Stimulated activated CD8-positive, alpha-beta memory T cell treated with anti-CD3 and anti-CD28 coated beads, Interleukin-7, amount 100 ng/mL, for 24 hours (primary cell): ENCODE results near the gene TTC16.
"Not testable (repeated sequence)": the region's sequence is repeated elsewhere in the genome, so short reads cannot be mapped to it uniquely, and the experiment has no call there.

Experiments used
- DNase-seq: peaks from one replicate; pipeline ENCODE4 v3.0.0-alpha.2; 2020; ENCODE audit warnings: low read depth

The TTC16 gene

GRCh38 chr9:127767909-127768331 is 52.0 kb downstream of the TTC16 start:
- DNase-seq: no peak

GRCh38 chr9:127768698-127769097 is 52.8 kb downstream of the TTC16 start:
- no peak for DNase-seq

GRCh38 chr9:127769101-127769500 is 53.2 kb downstream of the TTC16 start:
- DNase-seq: no peak

- no peak for DNase-seq
Observed at GRCh38 chr9:127769929-127770582, 54.2 kb downstream of the TTC16 start.

- DNase-seq: no peak
Observed at GRCh38 chr9:127770583-127770904, 54.7 kb downstream of the TTC16 start.

GRCh38 chr9:127770905-127771569 is 55.2 kb downstream of the TTC16 start:
- DNase-seq: peak; percentile 92

GRCh38 chr9:127771570-127772189 is 55.8 kb downstream of the TTC16 start:
- no peak for DNase-seq

- DNase-seq: no peak
Observed at GRCh38 chr9:127772603-127773002, 56.7 kb downstream of the TTC16 start.

- DNase-seq: no peak
Observed at GRCh38 chr9:127773272-127773671, 57.4 kb downstream of the TTC16 start.

GRCh38 chr9:127773981-127774380 is 58.1 kb downstream of the TTC16 start:
- no peak for DNase-seq

- no peak for DNase-seq
Observed at GRCh38 chr9:127776195-127776923, 60.5 kb downstream of the TTC16 start.

- no peak for DNase-seq
Observed at GRCh38 chr9:127776924-127777289, 61.0 kb downstream of the TTC16 start.

- DNase-seq: no peak
Observed at GRCh38 chr9:127777368-127777980, 61.6 kb downstream of the TTC16 start.

- no peak for DNase-seq
Observed at GRCh38 chr9:127778280-127779135, 62.6 kb downstream of the TTC16 start, which contains the start of gene SH2D3C. TSS of gene SH2D3C (minus strand) at chr9:127778666. CDS start at chr9:127778627, 39 bp downstream.

- DNase-seq: no peak
Observed at GRCh38 chr9:127779136-127779981, 63.5 kb downstream of the TTC16 start.

GRCh38 chr9:127780126-127780885 is 64.4 kb downstream of the TTC16 start:
- no peak for DNase-seq

GRCh38 chr9:127780909-127781308 is 65.0 kb downstream of the TTC16 start:
- not testable (repeated sequence) for DNase-seq
